Skeletal muscle cell (primary cell): ENCODE measurements around the gene ZCCHC10.

Experiments
- DNase-seq: peaks from one replicate; pipeline ENCODE4 v3.0.0-alpha.2; 2010; ENCODE audit warnings: low read depth
- H3K4me3 ChIP-seq: 2 replicates; pipeline ENCODE4 v1.5.1; 2011; ENCODE audit warnings: low read depth, mild to moderate bottlenecking, control low read depth, low read length, moderate library complexity

Gene ZCCHC10

DNA sequence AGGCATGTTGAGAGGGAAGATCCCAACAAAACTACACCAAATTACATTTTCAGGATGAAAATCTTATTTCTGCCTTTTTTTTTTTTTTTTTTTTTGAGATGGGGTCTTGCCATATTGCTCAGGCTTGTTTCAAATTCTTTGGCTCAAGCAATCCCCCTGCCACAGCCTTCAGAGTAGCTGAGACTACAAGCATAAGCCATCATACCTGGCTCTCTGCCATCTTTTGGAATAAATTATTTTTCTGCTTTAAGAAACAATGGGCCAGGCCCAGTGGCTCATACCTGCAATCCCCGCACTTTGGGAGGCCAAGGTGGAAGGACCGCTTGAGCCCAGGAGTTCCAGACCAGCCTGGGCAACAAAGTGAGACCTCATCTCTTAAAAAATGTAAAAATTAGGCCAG is 77.2 kb downstream of the ZCCHC10 start:
- DNase-seq = no peak
- H3K4me3 ChIP-seq = no peak overlapping the region

DNA sequence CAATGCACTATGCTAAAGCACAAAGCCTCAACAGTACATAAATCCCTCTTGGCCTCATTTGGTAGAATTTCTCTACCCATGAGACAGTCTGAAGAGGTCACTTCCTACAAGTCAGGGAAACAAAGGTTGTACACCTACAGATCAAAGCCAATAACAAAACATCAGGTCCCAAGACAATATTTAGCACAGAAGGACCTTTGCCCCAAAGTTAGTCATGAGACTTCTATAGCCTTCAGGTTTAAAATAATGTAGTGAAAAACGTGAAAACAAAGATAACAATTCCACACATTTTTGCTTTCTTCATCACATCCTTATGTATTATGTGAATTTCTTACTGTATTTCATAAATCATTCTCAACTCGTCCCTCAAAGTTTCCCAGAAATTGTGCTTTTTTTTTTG is 78.7 kb downstream of the ZCCHC10 start:
- H3K4me3 ChIP-seq = no peak overlapping the region
- DNase-seq = no peak
